ENCODE results near the gene ZFHX2.

The ZFHX2 gene

DNA sequence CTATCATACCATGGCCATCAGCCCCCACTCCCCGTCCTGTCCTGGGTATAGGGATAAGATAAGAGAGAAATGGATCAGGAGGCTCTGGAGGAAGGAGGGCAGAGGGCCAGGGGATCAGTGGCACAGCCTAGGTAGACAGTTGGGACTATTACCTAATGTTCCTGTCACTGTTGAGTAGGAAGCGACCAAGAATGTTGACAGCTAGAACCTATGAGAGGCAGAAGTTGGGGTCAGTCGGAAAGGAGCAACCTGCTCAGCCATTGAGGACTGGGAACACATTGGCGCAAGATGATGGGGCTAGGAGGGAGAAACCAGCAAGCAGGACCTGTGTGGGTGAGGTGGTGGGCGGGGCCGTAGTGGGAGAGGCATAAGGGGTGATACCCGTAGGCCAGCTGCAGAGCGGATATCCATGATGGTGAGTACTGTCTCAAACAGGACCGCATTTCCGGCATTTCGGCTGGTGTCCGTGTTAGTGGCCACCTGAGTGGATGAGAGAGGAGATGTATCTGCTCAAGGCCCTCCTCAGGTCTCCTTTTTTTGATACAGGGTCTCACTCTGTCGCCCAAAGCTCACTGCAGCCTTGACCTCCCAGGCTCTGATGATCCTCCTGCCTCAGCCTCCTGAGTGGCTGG, 12.7 kb upstream of the ZFHX2 start:
- Histone ChIP-seq H3K27me3 (ENCODE audit: control insufficient read depth, insufficient read depth, low read length) (no peaks in the 10 kb centered on the region), H3K36me3 (ENCODE audit: control insufficient read depth, low read depth, low read length) (peaks cover 16% of the 10 kb centered on the region), H3K4me3 (ENCODE audit: low read length) (no peak overlapping the region), H3K9ac (ENCODE audit: low read length) (no peak overlapping the region), H3K27ac (ENCODE audit: low read length) (no peak overlapping the region), H3K9me3 (ENCODE audit: control insufficient read depth, low read depth, low read length) (no peaks in the 10 kb centered on the region), H3K4me1 (ENCODE audit: control insufficient read depth, low read depth, low read length) (peaks cover 16% of the 10 kb centered on the region)

DNA sequence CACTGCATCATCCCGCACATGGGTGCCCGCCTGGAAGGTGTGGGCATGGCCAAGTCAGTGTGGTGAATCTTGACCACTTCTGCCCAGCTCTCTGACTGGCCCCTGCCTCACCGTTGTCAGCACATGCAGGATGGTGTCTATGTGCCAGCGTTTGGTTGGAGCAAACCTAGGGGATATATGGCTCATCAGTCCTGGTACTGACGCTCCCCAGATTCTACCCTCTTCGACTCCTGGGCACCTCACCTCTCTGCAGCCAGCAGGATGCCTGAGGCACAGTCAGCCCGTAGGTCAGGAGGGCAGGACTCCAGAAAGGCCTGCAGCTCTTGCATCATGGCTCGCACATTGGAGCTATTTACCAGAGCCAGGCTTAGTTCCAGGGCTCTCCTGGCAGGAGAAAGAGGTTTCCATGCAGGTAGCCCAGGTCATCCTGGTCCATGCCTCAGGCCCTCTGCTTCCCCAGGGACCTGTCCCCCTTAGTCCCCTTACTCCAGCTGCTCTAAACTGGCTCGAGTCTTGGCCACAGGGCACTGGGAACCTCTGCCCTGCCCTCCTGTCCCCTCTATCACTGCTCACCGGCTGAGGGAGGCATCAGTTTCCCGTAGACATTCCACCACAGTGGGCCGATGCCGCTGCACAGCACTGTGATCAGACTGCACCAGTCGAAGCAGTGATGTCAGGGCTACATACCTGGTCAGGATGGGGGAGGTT, 12.1 kb upstream of the ZFHX2 start:
- H3K9ac ChIP-seq (ENCODE audit: low read length) = no peak overlapping the region

DNA sequence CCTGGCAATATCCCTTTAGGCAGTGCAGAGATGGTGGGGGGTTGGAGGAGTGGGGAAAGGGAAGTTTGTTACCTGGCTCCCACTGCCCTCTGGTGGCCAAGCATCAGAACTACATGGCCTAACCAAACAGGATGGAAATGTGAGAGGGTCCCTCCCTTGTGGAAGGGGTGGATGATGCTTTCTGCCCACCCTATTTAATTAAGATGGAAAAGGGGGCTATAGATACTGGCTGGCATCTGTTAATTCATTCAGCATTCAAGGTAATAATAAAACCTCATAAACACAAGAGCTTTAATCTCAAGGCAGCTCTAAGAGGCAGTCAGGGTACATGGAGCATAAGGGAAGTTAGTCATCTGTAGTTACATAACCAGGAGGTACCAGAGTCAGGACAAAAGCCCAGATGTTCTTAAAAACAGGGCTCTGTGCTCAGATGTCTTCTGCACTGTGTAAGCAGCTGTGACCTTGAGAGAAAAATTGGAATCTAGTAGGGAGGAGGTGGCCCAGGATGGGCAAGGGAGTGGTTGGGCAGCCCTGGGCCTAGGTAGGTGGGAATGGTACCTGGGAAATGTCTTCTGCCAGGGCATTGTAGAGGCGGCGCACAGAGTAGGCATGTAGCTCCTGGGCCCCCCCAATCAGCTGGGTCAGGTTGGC, 11.4 kb upstream of the ZFHX2 start:
- no peaks in the 10 kb centered on the region for H3K9me3 ChIP-seq (ENCODE audit: control insufficient read depth, low read depth, low read length)
- H3K9ac ChIP-seq (ENCODE audit: low read length) = no peak overlapping the region
- no peak overlapping the region for H3K4me3 ChIP-seq (ENCODE audit: low read length)
- peaks cover 21% of the 10 kb centered on the region for H3K36me3 ChIP-seq (ENCODE audit: control insufficient read depth, low read depth, low read length)
- peaks cover 6% of the 10 kb centered on the region for H3K4me1 ChIP-seq (ENCODE audit: control insufficient read depth, low read depth, low read length)
- H3K27me3 ChIP-seq (ENCODE audit: control insufficient read depth, insufficient read depth, low read length) = no peaks in the 10 kb centered on the region
- H3K27ac ChIP-seq (ENCODE audit: low read length) = no peak overlapping the region

More for the DNA sequence above, 12.1 kb upstream of the ZFHX2 start:
- Histone ChIP-seq H3K27ac (ENCODE audit: low read length) (no peak overlapping the region), H3K9me3 (ENCODE audit: control insufficient read depth, low read depth, low read length) (no peaks in the 10 kb centered on the region), H3K4me1 (ENCODE audit: control insufficient read depth, low read depth, low read length) (peaks cover 13% of the 10 kb centered on the region), H3K4me3 (ENCODE audit: low read length) (no peak overlapping the region), H3K27me3 (ENCODE audit: control insufficient read depth, insufficient read depth, low read length) (no peaks in the 10 kb centered on the region), H3K36me3 (ENCODE audit: control insufficient read depth, low read depth, low read length) (peaks cover 19% of the 10 kb centered on the region)

DNA sequence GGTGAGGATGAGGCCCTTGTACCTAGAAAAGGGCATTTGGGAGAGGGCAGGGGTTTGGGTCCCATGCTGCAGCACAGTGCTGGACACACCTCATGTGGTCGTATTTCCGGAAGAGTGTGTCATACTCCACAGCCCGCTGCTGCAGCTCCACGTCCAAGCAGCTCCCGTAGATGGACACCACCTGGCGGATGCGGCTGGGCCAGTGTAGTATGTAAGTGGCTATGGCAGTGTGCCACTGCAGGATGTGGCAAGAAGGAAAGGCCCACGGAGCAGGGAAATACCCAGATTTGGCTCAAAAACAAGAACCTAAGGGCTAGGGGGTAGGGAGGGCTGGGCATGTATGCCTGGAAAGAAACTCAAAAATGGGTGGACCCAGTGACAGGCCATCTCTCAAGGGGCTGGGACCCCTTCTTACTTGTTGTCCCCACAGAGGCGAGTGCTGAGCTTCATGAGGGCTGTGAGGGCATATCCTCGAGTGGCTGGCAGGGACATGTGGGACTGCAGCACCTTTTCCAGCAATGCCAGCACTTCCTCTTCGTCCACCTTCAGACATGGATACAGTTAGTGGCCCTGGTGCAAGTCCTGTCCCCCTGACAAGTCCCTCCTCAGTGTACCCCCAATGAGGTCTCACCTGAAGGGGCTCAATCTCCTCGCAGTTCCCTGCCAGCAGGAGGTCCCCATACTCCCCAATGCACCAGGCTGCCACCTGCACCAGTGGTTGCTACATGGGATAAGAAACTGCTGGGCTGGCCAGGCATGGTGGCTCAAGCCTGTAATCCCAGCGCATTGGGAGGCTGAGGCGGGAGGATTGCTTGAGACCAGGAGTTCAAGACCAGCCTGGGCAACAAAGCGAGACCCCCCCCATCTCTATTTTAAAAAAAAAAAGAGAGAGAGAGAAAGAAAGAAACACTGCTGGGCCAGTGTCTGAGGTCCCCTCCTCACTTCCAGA, 10.6 kb upstream of the ZFHX2 start:
- Histone ChIP-seq H3K9ac (ENCODE audit: low read length) (no peak overlapping the region), H3K4me3 (ENCODE audit: low read length) (no peak overlapping the region), H3K36me3 (ENCODE audit: control insufficient read depth, low read depth, low read length) (peaks cover 21% of the 10 kb centered on the region), H3K27me3 (ENCODE audit: control insufficient read depth, insufficient read depth, low read length) (no peaks in the 10 kb centered on the region), H3K9me3 (ENCODE audit: control insufficient read depth, low read depth, low read length) (no peaks in the 10 kb centered on the region), H3K4me1 (ENCODE audit: control insufficient read depth, low read depth, low read length) (peaks cover 4% of the 10 kb centered on the region), H3K27ac (ENCODE audit: low read length) (no peak overlapping the region)

GRCh38 chr14:23561259-23561658, 9.7 kb upstream of the ZFHX2 start:
- H3K36me3 ChIP-seq (ENCODE audit: control insufficient read depth, low read depth, low read length) = peaks cover 21% of the 10 kb centered on the region
- no peaks in the 10 kb centered on the region for H3K9me3 ChIP-seq (ENCODE audit: control insufficient read depth, low read depth, low read length)

GRCh38 chr14:23559926-23560520, 8.5 kb upstream of the ZFHX2 start:
- Histone ChIP-seq H3K36me3 (ENCODE audit: control insufficient read depth, low read depth, low read length) (peaks cover 21% of the 10 kb centered on the region), H3K4me1 (ENCODE audit: control insufficient read depth, low read depth, low read length) (peaks cover 4% of the 10 kb centered on the region)

More at GRCh38 chr14:23561259-23561658, 9.7 kb upstream of the ZFHX2 start:
- H3K27me3 ChIP-seq (ENCODE audit: control insufficient read depth, insufficient read depth, low read length) = no peaks in the 10 kb centered on the region
- H3K27ac ChIP-seq (ENCODE audit: low read length) = no peak overlapping the region
- peaks cover 4% of the 10 kb centered on the region for H3K4me1 ChIP-seq (ENCODE audit: control insufficient read depth, low read depth, low read length)
- H3K4me3 ChIP-seq (ENCODE audit: low read length) = no peak overlapping the region
- no peak overlapping the region for H3K9ac ChIP-seq (ENCODE audit: low read length)

GRCh38 chr14:23559010-23559925, 7.7 kb upstream of the ZFHX2 start:
- peaks cover 21% of the 10 kb centered on the region for H3K36me3 ChIP-seq (ENCODE audit: control insufficient read depth, low read depth, low read length)
- H3K4me1 ChIP-seq (ENCODE audit: control insufficient read depth, low read depth, low read length) = peaks cover 4% of the 10 kb centered on the region
- H3K9ac ChIP-seq (ENCODE audit: low read length) = no peak overlapping the region
- H3K9me3 ChIP-seq (ENCODE audit: control insufficient read depth, low read depth, low read length) = no peaks in the 10 kb centered on the region
- no peak overlapping the region for H3K4me3 ChIP-seq (ENCODE audit: low read length)
- H3K27me3 ChIP-seq (ENCODE audit: control insufficient read depth, insufficient read depth, low read length) = no peaks in the 10 kb centered on the region
- no peak overlapping the region for H3K27ac ChIP-seq (ENCODE audit: low read length)

More at GRCh38 chr14:23559926-23560520, 8.5 kb upstream of the ZFHX2 start:
- Histone ChIP-seq H3K27ac (ENCODE audit: low read length) (no peak overlapping the region), H3K4me3 (ENCODE audit: low read length) (no peak overlapping the region), H3K27me3 (ENCODE audit: control insufficient read depth, insufficient read depth, low read length) (no peaks in the 10 kb centered on the region), H3K9ac (ENCODE audit: low read length) (no peak overlapping the region), H3K9me3 (ENCODE audit: control insufficient read depth, low read depth, low read length) (no peaks in the 10 kb centered on the region)

DNA sequence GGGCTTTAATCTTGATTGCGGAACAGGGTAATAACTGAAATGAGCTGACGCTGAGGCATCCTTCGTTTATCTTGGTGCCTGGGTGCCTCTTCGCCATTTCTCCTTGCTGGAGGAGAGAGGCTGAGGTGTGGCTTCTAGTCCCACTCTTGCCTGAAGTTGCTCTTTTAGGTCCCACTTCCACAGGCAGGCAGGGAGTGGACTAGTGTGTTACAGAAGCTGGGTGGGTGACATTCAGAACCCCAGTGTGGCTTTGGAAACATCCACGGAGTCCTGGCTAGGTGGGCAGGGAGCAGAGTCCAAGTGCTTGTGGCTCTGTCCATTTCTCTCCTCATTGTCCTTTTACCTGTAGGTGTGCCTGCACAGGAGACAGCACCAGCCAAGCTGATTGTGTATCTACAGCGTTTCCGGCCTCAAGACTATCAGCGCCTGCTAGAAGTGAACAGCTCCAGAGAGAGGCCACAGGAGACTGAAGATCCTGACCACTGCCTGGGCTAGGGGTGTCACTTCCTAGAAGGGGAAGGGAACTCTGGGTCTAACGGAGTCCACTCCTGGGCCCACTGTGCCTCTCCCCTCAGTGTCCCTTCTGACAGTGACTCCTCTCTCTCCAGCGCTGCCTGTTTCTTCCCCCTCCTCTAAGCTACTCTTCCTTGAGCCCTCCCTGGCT, 6.9 kb upstream of the ZFHX2 start:
- no peaks in the 10 kb centered on the region for H3K9me3 ChIP-seq (ENCODE audit: control insufficient read depth, low read depth, low read length)
- H3K36me3 ChIP-seq (ENCODE audit: control insufficient read depth, low read depth, low read length) = peaks cover 21% of the 10 kb centered on the region
- H3K4me3 ChIP-seq (ENCODE audit: low read length) = no peak overlapping the region
- no peak overlapping the region for H3K27ac ChIP-seq (ENCODE audit: low read length)
- no peak overlapping the region for H3K9ac ChIP-seq (ENCODE audit: low read length)
- peaks cover 4% of the 10 kb centered on the region for H3K4me1 ChIP-seq (ENCODE audit: control insufficient read depth, low read depth, low read length)
- no peaks in the 10 kb centered on the region for H3K27me3 ChIP-seq (ENCODE audit: control insufficient read depth, insufficient read depth, low read length)

- no peak overlapping the region for H3K27ac ChIP-seq (ENCODE audit: low read length)
Observed at GRCh38 chr14:23557946-23558345, 6.4 kb upstream of the ZFHX2 start.

DNA sequence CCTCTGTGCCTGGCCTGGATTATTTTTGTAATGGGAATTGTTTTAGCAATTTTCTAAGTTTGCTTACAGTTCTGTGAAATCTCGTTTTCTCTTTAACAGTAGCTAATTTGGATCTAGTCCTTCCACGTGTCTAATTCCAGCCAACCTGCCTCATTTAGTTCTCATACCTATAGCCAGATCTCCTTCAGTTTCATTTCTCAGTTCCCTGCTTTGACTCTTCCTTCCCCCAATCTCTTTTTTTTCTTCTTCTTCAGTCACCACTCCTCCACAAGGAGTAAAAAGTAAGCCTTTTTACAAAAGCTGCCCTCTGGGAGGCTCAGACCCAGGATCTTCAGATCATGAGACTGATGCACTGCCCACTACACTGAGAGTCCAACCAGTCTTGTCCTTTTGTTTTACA, 6.0 kb upstream of the ZFHX2 start:
- H3K9me3 ChIP-seq (ENCODE audit: control insufficient read depth, low read depth, low read length) = no peaks in the 10 kb centered on the region
- H3K4me3 ChIP-seq (ENCODE audit: low read length) = peak overlapping the region; percentile 74
- H3K36me3 ChIP-seq (ENCODE audit: control insufficient read depth, low read depth, low read length) = peaks cover 21% of the 10 kb centered on the region
- H3K27me3 ChIP-seq (ENCODE audit: control insufficient read depth, insufficient read depth, low read length) = no peaks in the 10 kb centered on the region
- H3K4me1 ChIP-seq (ENCODE audit: control insufficient read depth, low read depth, low read length) = peaks cover 4% of the 10 kb centered on the region
- no peak overlapping the region for H3K9ac ChIP-seq (ENCODE audit: low read length)
- no peak overlapping the region for H3K27ac ChIP-seq (ENCODE audit: low read length)

More at GRCh38 chr14:23557946-23558345, 6.4 kb upstream of the ZFHX2 start:
- peaks cover 4% of the 10 kb centered on the region for H3K4me1 ChIP-seq (ENCODE audit: control insufficient read depth, low read depth, low read length)
- no peaks in the 10 kb centered on the region for H3K27me3 ChIP-seq (ENCODE audit: control insufficient read depth, insufficient read depth, low read length)
- no peak overlapping the region for H3K9ac ChIP-seq (ENCODE audit: low read length)
- H3K9me3 ChIP-seq (ENCODE audit: control insufficient read depth, low read depth, low read length) = no peaks in the 10 kb centered on the region
- no peak overlapping the region for H3K4me3 ChIP-seq (ENCODE audit: low read length)
- peaks cover 21% of the 10 kb centered on the region for H3K36me3 ChIP-seq (ENCODE audit: control insufficient read depth, low read depth, low read length)
